Endothelial cell (in vitro differentiated cells): ENCODE measurements around the gene CHL1. TPM values are rescaled to one million over a fixed set of nuclear protein-coding genes. Genes with fewer than 3 reads are reported as not detected.

ENCODE experiments used
- DNase-seq: peaks from one replicate; pipeline ENCODE4 v3.0.0; 2021; ENCODE audit warnings: low spot score
- H3K27ac Mint-ChIP-seq: one replicate; pipeline ENCODE4 v1.8.0; 2021; ENCODE audit warnings: mixed read lengths, inconsistent platforms; ENCODE audit not compliant: unreplicated experiment
- H3K27me3 Mint-ChIP-seq: one replicate; pipeline ENCODE4 v1.8.0; 2021; ENCODE audit warnings: mild to moderate bottlenecking, moderate library complexity, mixed read lengths, inconsistent platforms; ENCODE audit not compliant: unreplicated experiment
- H3K36me3 Mint-ChIP-seq: one replicate; pipeline ENCODE4 v1.8.0; 2021; ENCODE audit warnings: mild to moderate bottlenecking, low read depth, mixed read lengths, inconsistent platforms; ENCODE audit not compliant: unreplicated experiment
- H3K4me1 Mint-ChIP-seq: one replicate; pipeline ENCODE4 v1.8.0; 2021; ENCODE audit warnings: mild to moderate bottlenecking, mixed read lengths, inconsistent platforms; ENCODE audit not compliant: unreplicated experiment
- H3K4me3 Mint-ChIP-seq: one replicate; pipeline ENCODE4 v1.8.0; 2021; ENCODE audit warnings: mild to moderate bottlenecking, mixed read lengths, inconsistent platforms; ENCODE audit not compliant: unreplicated experiment
- H3K9me3 Mint-ChIP-seq: one replicate; pipeline ENCODE4 v1.8.0; 2021; ENCODE audit warnings: mixed read lengths, inconsistent platforms; ENCODE audit not compliant: unreplicated experiment
- CTCF ChIP-seq: fragments of 200-600 bp; sonication (generic); IDR thresholded peaks from one replicate; pipeline ENCODE4 v1.5.0; 2021; ENCODE audit warnings: antibody characterized with exemption; ENCODE audit not compliant: unreplicated experiment
- total RNA-seq: library from RNA; stranded (reverse); fragmentation: NEBNext Ultra II Directional; extraction: Animal tissue kit (Norgen Biotek cat#: 25700); gene quantifications from one replicate; pipeline ENCODE4 v1.2.1, GENCODE V29; 2021; ENCODE audit not compliant: unreplicated experiment

The CHL1 gene
- total RNA-seq, 1 donor from 2014 or later = not detected

DNA sequence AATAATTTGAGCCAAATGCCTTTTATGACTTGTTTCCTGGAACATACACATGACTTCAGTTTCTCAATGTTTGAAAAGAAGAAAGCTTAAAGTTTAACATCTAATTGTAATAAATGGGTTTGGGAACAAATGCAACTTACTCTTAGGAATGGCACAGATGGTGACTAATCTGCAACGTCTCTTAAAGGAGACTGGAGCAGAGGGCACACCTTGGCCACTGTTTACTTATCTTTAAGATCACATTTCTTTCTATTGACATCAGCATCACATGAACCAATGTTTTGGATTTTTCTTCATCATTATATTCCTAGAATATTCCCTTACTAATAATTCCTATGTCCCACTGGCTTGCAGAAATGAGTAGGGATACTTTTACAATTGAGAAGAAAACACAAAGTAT, 229.5 kb downstream of the CHL1 start:
- no peak overlapping the region for H3K27ac Mint-ChIP-seq
- no peaks in the 10 kb centered on the region for H3K36me3 Mint-ChIP-seq
- H3K4me1 Mint-ChIP-seq = no peaks in the 10 kb centered on the region
- no peak for TF ChIP-seq CTCF
- peaks cover 2% of the 10 kb centered on the region for H3K9me3 Mint-ChIP-seq
- H3K4me3 Mint-ChIP-seq = no peak overlapping the region
- DNase-seq = no peak
- peaks cover 2% of the 10 kb centered on the region for H3K27me3 Mint-ChIP-seq

- no peak for DNase-seq
- H3K4me3 Mint-ChIP-seq = no peak overlapping the region
- no peaks in the 10 kb centered on the region for H3K36me3 Mint-ChIP-seq
- H3K9me3 Mint-ChIP-seq = peaks cover 5% of the 10 kb centered on the region
- H3K27ac Mint-ChIP-seq = no peak overlapping the region
- no peaks in the 10 kb centered on the region for H3K4me1 Mint-ChIP-seq
- H3K27me3 Mint-ChIP-seq = peaks cover 2% of the 10 kb centered on the region
- TF ChIP-seq CTCF = no peak
These were observed 230.6 kb downstream of the CHL1 start for GRCh38 chr3:427128-427527.

- no peak for TF ChIP-seq CTCF
- Mint-ChIP-seq H3K4me1 (no peaks in the 10 kb centered on the region), H3K36me3 (peaks cover 10% of the 10 kb centered on the region), H3K9me3 (peaks cover 20% of the 10 kb centered on the region), H3K27me3 (no peaks in the 10 kb centered on the region), H3K4me3 (no peak overlapping the region), H3K27ac (no peak overlapping the region)
- DNase-seq = no peak
These were observed 233.6 kb downstream of the CHL1 start for GRCh38 chr3:430186-430585.

DNA sequence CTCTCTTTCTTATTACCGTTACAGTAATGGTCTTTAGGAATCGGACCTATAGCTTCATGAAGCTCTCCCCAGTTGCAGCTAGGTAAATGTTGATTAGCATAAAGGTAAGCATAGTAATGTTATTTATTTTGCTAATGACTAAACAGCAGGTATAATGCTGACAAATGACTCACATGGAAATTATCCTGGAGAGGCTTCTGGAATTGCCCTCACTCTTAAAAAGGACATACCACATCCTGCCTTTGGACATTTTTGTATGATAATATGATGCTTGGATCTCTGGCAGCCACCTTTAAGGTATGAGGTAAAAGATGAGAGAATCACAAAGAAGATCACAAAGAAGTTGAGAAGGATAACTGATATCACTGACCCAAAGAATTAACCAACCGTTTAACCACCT, 238.6 kb downstream of the CHL1 start:
- no peak overlapping the region for H3K27ac Mint-ChIP-seq
- DNase-seq = no peak
- H3K4me1 Mint-ChIP-seq = no peaks in the 10 kb centered on the region
- no peak overlapping the region for H3K4me3 Mint-ChIP-seq
- peaks cover 41% of the 10 kb centered on the region for H3K9me3 Mint-ChIP-seq
- no peak for TF ChIP-seq CTCF
- H3K27me3 Mint-ChIP-seq = peaks cover 4% of the 10 kb centered on the region
- peaks cover 14% of the 10 kb centered on the region for H3K36me3 Mint-ChIP-seq

- peaks cover 14% of the 10 kb centered on the region for H3K36me3 Mint-ChIP-seq
- H3K4me3 Mint-ChIP-seq = no peak overlapping the region
- peaks cover 4% of the 10 kb centered on the region for H3K27me3 Mint-ChIP-seq
- no peaks in the 10 kb centered on the region for H3K4me1 Mint-ChIP-seq
- no peak overlapping the region for H3K27ac Mint-ChIP-seq
- H3K9me3 Mint-ChIP-seq = peaks cover 48% of the 10 kb centered on the region
- DNase-seq = no peak
- TF ChIP-seq CTCF = no peak
These were observed 239.5 kb downstream of the CHL1 start for GRCh38 chr3:436053-436452.
